Trophoblast cell (in vitro differentiated cells and primary cell): ENCODE data around the gene ST7.

Experiments
- DNase-seq, 2 donors: peaks; one replicate each; pipeline ENCODE4 v3.0.0-alpha.2; 2016
- H2AFZ ChIP-seq: 2 replicates; pipeline ENCODE4 v1.6.1; 2013; ENCODE audit warnings: low read length, moderate library complexity, mild to moderate bottlenecking; ENCODE audit not compliant: insufficient read depth, poor library complexity
- H2AK5ac ChIP-seq: 2 replicates; pipeline ENCODE4 v1.6.1; 2013; ENCODE audit warnings: mild to moderate bottlenecking, low read length
- H2BK120ac ChIP-seq: 2 replicates; pipeline ENCODE4 v1.6.1; 2013; ENCODE audit warnings: low read length, mild to moderate bottlenecking, moderate library complexity; ENCODE audit not compliant: insufficient read depth, poor library complexity
- H2BK12ac ChIP-seq: 2 replicates; pipeline ENCODE4 v1.6.1; 2013; ENCODE audit warnings: mild to moderate bottlenecking, low read length, moderate library complexity
- H2BK5ac ChIP-seq: 2 replicates; pipeline ENCODE4 v1.6.1; 2013; ENCODE audit warnings: low read length, low read depth, moderate library complexity, mild to moderate bottlenecking; ENCODE audit not compliant: poor library complexity
- H3K14ac ChIP-seq: 2 replicates; pipeline ENCODE4 v1.6.1; 2013; ENCODE audit warnings: mild to moderate bottlenecking, low read length
- H3K18ac ChIP-seq: 2 replicates; pipeline ENCODE4 v1.6.1; 2013; ENCODE audit warnings: mild to moderate bottlenecking, low read length
- H3K23ac ChIP-seq: 2 replicates; pipeline ENCODE4 v1.6.1; 2013; ENCODE audit warnings: low read length
- H3K27ac ChIP-seq: 2 replicates; pipeline ENCODE4 v1.5.1; 2013; ENCODE audit warnings: low read depth, mild to moderate bottlenecking, inconsistent platforms, low read length, moderate library complexity
- H3K27me3 ChIP-seq: 2 replicates; pipeline ENCODE4 v1.6.1; 2013; ENCODE audit warnings: inconsistent platforms, mild to moderate bottlenecking, low read length, moderate library complexity; ENCODE audit not compliant: insufficient read depth
- H3K36me3 ChIP-seq, 2 experiments: 1 replicate in 1 of 2; 2 replicates in 1 of 2; pipeline ENCODE4 v1.6.1; 2013; ENCODE audit warnings: low read length in 2 of 2, mild to moderate bottlenecking in 2 of 2, moderate library complexity in 1 of 2; ENCODE audit not compliant: insufficient read depth in 2 of 2, control insufficient read depth in 1 of 2
- H3K4ac ChIP-seq: 2 replicates; pipeline ENCODE4 v1.6.1; 2013; ENCODE audit warnings: low read depth, mild to moderate bottlenecking, low read length, moderate library complexity
- H3K4me1 ChIP-seq, 2 experiments: 1 replicate in 1 of 2; 2 replicates in 1 of 2; pipeline ENCODE4 v1.6.1; 2013; ENCODE audit warnings: low read length in 2 of 2, mild to moderate bottlenecking in 2 of 2, moderate library complexity in 1 of 2; ENCODE audit not compliant: insufficient read depth in 2 of 2, control insufficient read depth in 1 of 2
- H3K4me2 ChIP-seq: 2 replicates; pipeline ENCODE4 v1.6.1; 2013; ENCODE audit warnings: inconsistent platforms, mild to moderate bottlenecking, low read length, moderate library complexity
- H3K4me3 ChIP-seq: 2 replicates; pipeline ENCODE4 v1.5.1; 2013; ENCODE audit warnings: mild to moderate bottlenecking, low read depth, low read length, inconsistent platforms
- H3K79me1 ChIP-seq: one replicate; pipeline ENCODE4 v1.6.1; 2013; ENCODE audit warnings: low read length
- H3K79me2 ChIP-seq: 2 replicates; pipeline ENCODE4 v1.6.1; 2013; ENCODE audit warnings: low read length, mild to moderate bottlenecking; ENCODE audit not compliant: control insufficient read depth, insufficient read depth, poor library complexity
- H3K9ac ChIP-seq: 2 replicates; pipeline ENCODE4 v1.6.1; 2013; ENCODE audit warnings: mild to moderate bottlenecking, low read length
- H3K9me3 ChIP-seq: 2 replicates; pipeline ENCODE4 v1.6.1; 2013; ENCODE audit warnings: low read depth, mild to moderate bottlenecking, control low read depth, inconsistent platforms, low read length; ENCODE audit not compliant: insufficient read depth
- H4K12ac ChIP-seq: 2 replicates; pipeline ENCODE4 v1.6.1; 2013; ENCODE audit warnings: low read depth, mild to moderate bottlenecking, low read length, moderate library complexity
- H4K8ac ChIP-seq: 2 replicates; pipeline ENCODE4 v1.6.1; 2013; ENCODE audit warnings: low read depth, mild to moderate bottlenecking, low read length, moderate library complexity
- H4K91ac ChIP-seq: one replicate; pipeline ENCODE4 v1.6.1; 2013; ENCODE audit warnings: low read depth, mild to moderate bottlenecking, low read length, moderate library complexity
- WGBS: extraction: QIAGEN DNeasy Blood & Tissue Kit; methylation state at CpG from one replicate; pipeline ENCODE4 v1.1.7; 2013; ENCODE audit warnings: missing lambda C conversion rate; ENCODE audit not compliant: insufficient read length, insufficient coverage; ENCODE audit errors: extremely low coverage; 5-methylcytosine and 5-hydroxymethylcytosine counted together

Gene ST7

DNA sequence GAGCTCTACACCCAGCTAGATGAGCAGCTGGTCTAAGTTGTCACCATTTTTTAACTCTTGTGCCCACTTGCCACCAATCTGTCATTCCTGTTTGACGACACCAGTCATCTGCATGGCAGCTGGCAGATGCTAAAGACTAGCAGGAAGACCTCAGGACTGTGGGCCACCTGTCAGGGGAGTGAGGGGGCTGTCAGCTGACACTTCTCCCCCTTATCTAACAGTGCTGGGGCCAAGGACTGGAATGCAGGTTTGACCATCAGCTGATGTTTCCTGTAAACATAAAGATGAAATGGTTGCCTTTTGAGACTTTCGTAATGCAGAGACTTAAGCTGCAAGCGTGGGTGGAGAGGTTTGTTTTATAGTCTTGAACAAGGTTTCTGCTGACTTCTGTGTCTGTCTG lies 276.0 kb downstream of the ST7 start:
- no CpG with 5 or more reads among the region's 3 CpGs for WGBS
- no peak overlapping the region for H3K23ac ChIP-seq

DNA sequence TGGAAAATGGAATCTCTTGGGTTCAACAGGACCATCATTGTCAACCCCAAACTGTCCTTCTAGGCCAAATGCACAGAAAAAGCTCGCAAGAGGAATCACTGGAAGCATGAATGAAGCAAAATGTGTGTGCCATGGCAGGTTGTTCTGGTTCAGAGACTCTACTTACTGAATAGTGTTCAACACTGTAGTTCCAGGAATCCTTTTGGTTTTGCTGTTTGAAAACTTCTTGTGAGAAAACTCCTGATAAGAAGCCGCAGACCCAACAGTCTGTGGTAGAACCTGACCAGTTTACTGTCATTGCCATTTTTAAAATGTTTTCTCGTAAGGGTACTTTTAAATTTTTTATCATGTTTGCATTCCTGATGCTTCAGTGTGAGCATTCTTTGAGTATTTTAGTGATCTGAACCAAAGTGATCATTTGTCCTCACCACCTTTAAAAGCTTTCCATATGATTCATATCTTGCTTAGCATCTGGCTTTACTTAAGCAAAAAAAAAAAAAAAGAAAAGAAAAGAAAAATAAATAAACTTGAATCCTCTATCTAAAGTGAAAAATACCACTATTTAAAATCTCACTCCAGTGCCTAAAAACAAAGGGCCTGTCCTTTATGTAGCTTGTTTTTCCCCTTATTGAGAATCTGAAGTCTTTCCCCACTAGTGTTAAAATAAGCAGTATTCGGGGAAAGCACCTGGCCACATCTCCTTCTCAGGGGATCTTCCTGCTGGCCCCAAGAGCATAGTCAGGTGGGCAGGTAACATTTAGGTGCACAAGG lies 277.2 kb downstream of the ST7 start:
- no peak overlapping the region for H3K4me3 ChIP-seq
- H3K23ac ChIP-seq = no peak overlapping the region
- H3K4ac ChIP-seq = no peak overlapping the region
- no peaks in the 10 kb centered on the region for H3K79me1 ChIP-seq
- no peak overlapping the region for H3K18ac ChIP-seq
- H2BK12ac ChIP-seq = no peak overlapping the region
- H3K14ac ChIP-seq = no peak overlapping the region
- no peak overlapping the region for H4K91ac ChIP-seq
- H2BK5ac ChIP-seq = no peak overlapping the region
- peak; percentile 28 to 71 for DNase-seq
- H4K8ac ChIP-seq = no peak overlapping the region
- no peaks in the 10 kb centered on the region for H3K27me3 ChIP-seq
- H3K79me2 ChIP-seq = no peaks in the 10 kb centered on the region
- no peak overlapping the region for H3K27ac ChIP-seq
- no peaks in the 10 kb centered on the region for H3K36me3 ChIP-seq
- H2AK5ac ChIP-seq = no peak overlapping the region
- peaks cover 0 to 3% of the 10 kb centered on the region in 2 experiments for H3K4me1 ChIP-seq
- no peak overlapping the region for H2AFZ ChIP-seq
- no peaks in the 10 kb centered on the region for H3K9me3 ChIP-seq
- H3K4me2 ChIP-seq = no peak overlapping the region
- H2BK120ac ChIP-seq = no peak overlapping the region
- H3K9ac ChIP-seq = no peak overlapping the region
- WGBS = no CpG with 5 or more reads among the region's 4 CpGs
- H4K12ac ChIP-seq = no peak overlapping the region

More for the DNA sequence above, 276.0 kb downstream of the ST7 start:
- no peak overlapping the region for H2BK5ac ChIP-seq
- no peak overlapping the region for H4K12ac ChIP-seq
- H2BK12ac ChIP-seq = no peak overlapping the region
- H3K14ac ChIP-seq = no peak overlapping the region
- no peaks in the 10 kb centered on the region for H3K9me3 ChIP-seq
- H3K79me2 ChIP-seq = no peaks in the 10 kb centered on the region
- DNase-seq = no peak
- H3K9ac ChIP-seq = no peak overlapping the region
- H3K27me3 ChIP-seq = no peaks in the 10 kb centered on the region
- H3K27ac ChIP-seq = no peak overlapping the region
- H2BK120ac ChIP-seq = no peak overlapping the region
- no peak overlapping the region for H4K8ac ChIP-seq
- H3K4ac ChIP-seq = no peak overlapping the region
- peaks cover 0 to 3% of the 10 kb centered on the region in 2 experiments for H3K4me1 ChIP-seq
- H3K36me3 ChIP-seq = no peaks in the 10 kb centered on the region
- H2AK5ac ChIP-seq = no peak overlapping the region
- H3K18ac ChIP-seq = no peak overlapping the region
- no peak overlapping the region for H3K4me3 ChIP-seq
- no peak overlapping the region for H4K91ac ChIP-seq
- H3K79me1 ChIP-seq = no peaks in the 10 kb centered on the region
- H2AFZ ChIP-seq = no peak overlapping the region
- H3K4me2 ChIP-seq = no peak overlapping the region

DNA sequence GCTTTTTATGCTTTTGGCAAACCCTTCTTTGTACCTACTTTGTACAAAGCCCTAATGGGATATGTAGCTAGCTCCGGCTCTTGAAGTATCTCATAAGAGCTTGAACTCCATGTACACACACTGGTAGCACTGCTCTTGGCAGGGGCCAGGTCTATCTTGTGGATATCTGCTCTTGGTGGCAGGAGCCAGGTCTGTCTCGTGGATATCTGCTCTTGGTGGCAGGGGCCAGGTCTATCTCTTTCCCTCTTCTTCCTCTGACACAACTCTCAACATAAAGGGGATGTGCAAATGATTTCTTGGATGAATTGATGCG lies 277.7 kb downstream of the ST7 start:
- Histone ChIP-seq H3K4me1 (peaks cover 0 to 3% of the 10 kb centered on the region in 2 experiments), H4K8ac (no peak overlapping the region), H3K4me3 (no peak overlapping the region), H3K23ac (no peak overlapping the region), H2AK5ac (no peak overlapping the region), H3K9ac (no peak overlapping the region), H3K79me1 (no peaks in the 10 kb centered on the region), H2AFZ (no peak overlapping the region), H4K12ac (no peak overlapping the region), H3K4ac (no peak overlapping the region), H3K79me2 (no peaks in the 10 kb centered on the region), H2BK5ac (no peak overlapping the region), H2BK12ac (no peak overlapping the region), H3K14ac (no peak overlapping the region), H3K18ac (no peak overlapping the region), H2BK120ac (no peak overlapping the region), H3K27me3 (no peaks in the 10 kb centered on the region), H3K9me3 (no peaks in the 10 kb centered on the region), H3K27ac (no peak overlapping the region), H3K36me3 (no peaks in the 10 kb centered on the region), H3K4me2 (no peak overlapping the region), H4K91ac (no peak overlapping the region)
- WGBS = no CpG with 5 or more reads among the region's 3 CpGs
- peak in 1 of 2 donors; percentile 12 for DNase-seq

DNA sequence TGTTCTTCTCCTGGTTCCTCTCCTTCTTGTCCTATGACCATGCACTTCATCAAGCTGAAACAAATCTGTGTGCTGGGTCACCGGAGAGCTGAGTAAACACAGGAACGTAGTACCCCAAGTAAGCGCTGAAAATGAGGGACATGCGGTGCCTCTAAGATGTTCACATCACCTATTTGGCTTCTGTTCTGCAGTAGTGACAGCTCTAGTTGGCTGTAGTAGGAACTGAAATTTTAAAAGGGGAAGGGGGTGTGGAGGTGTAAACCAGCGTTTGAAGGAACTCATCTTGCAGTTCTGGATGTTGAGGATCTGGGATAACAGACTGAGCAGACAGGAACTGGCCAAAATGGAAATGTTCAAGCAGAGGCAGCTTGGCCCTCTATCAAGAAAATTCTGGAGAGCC lies 284.3 kb downstream of the ST7 start:
- Histone ChIP-seq H3K23ac (no peak overlapping the region), H2BK12ac (no peak overlapping the region), H2AK5ac (no peak overlapping the region), H3K4me2 (no peak overlapping the region), H3K9ac (no peak overlapping the region), H3K9me3 (peaks cover 2% of the 10 kb centered on the region), H3K4me1 (no peaks in the 10 kb centered on the region), H4K8ac (no peak overlapping the region), H3K79me1 (no peaks in the 10 kb centered on the region), H3K4ac (no peak overlapping the region), H3K14ac (no peak overlapping the region), H3K4me3 (no peak overlapping the region), H3K27me3 (no peaks in the 10 kb centered on the region), H3K18ac (no peak overlapping the region), H4K91ac (no peak overlapping the region), H2AFZ (no peak overlapping the region), H2BK5ac (no peak overlapping the region), H3K27ac (no peak overlapping the region), H3K36me3 (no peaks in the 10 kb centered on the region), H2BK120ac (no peak overlapping the region), H3K79me2 (no peaks in the 10 kb centered on the region), H4K12ac (no peak overlapping the region)
- DNase-seq = no peak
- no CpG with 5 or more reads among the region's 5 CpGs for WGBS
